ENCODE results near the gene FOXD3. TPM values are rescaled to one million over a fixed set of nuclear protein-coding genes. Genes with fewer than 3 reads are reported as not detected.

FOXD3 gene
- total RNA-seq, 2 donors from 2014 or later = 0.48 to 1.1 TPM

GRCh38 chr1:63326473-63327380 is 4.4 kb downstream of the FOXD3 start:
- Histone ChIP-seq H3K4me3 (no peak overlapping the region), H3K4me1 (peaks cover 0 to 39% of the 10 kb centered on the region in 2 donors), H3K36me3 (no peaks in the 10 kb centered on the region), H3K27me3 (peaks cover 54 to 80% of the 10 kb centered on the region in 2 donors), H3K9me3 (no peaks in the 10 kb centered on the region), H3K27ac (no peak overlapping the region)
- no peak for DNase-seq (ENCODE audit: low spot score)
- TF ChIP-seq CTCF (IDR thresholded peaks at IDR 0.05) = no peak

- Histone ChIP-seq H3K4me1 (peaks cover 0 to 31% of the 10 kb centered on the region in 2 donors), H3K27ac (no peak overlapping the region), H3K4me3 (no peak overlapping the region), H3K9me3 (no peaks in the 10 kb centered on the region), H3K36me3 (no peaks in the 10 kb centered on the region), H3K27me3 (peaks cover 47 to 72% of the 10 kb centered on the region in 2 donors)
- no peak for DNase-seq (ENCODE audit: low spot score)
- TF ChIP-seq CTCF (IDR thresholded peaks at IDR 0.05) = peak; percentile 50 to 71
These were observed 5.2 kb downstream of the FOXD3 start for GRCh38 chr1:63327417-63328054.

GRCh38 chr1:63328122-63328521 is 5.8 kb downstream of the FOXD3 start:
- peaks cover 0 to 25% of the 10 kb centered on the region in 2 donors for H3K4me1 ChIP-seq
- no peak overlapping the region for H3K4me3 ChIP-seq
- no peak overlapping the region for H3K27ac ChIP-seq
- H3K36me3 ChIP-seq = no peaks in the 10 kb centered on the region
- H3K27me3 ChIP-seq = peaks cover 41 to 66% of the 10 kb centered on the region in 2 donors
- no peaks in the 10 kb centered on the region for H3K9me3 ChIP-seq
- TF ChIP-seq CTCF (IDR thresholded peaks at IDR 0.05) = no peak
- DNase-seq (ENCODE audit: low spot score) = no peak

- peaks cover 41 to 66% of the 10 kb centered on the region in 2 donors for H3K27me3 ChIP-seq
- H3K36me3 ChIP-seq = no peaks in the 10 kb centered on the region
- H3K4me3 ChIP-seq = no peak overlapping the region
- H3K9me3 ChIP-seq = no peaks in the 10 kb centered on the region
- TF ChIP-seq CTCF (IDR thresholded peaks at IDR 0.05) = no peak
- H3K27ac ChIP-seq = no peak overlapping the region
- peaks cover 0 to 19% of the 10 kb centered on the region in 2 donors for H3K4me1 ChIP-seq
- DNase-seq (ENCODE audit: low spot score) = no peak
These were observed 6.4 kb downstream of the FOXD3 start for GRCh38 chr1:63328781-63329180.

- no peak for DNase-seq (ENCODE audit: low spot score)
- H3K27ac ChIP-seq = no peak overlapping the region
- peaks cover 0 to 12% of the 10 kb centered on the region in 2 donors for H3K4me1 ChIP-seq
- H3K36me3 ChIP-seq = no peaks in the 10 kb centered on the region
- peaks cover 33 to 57% of the 10 kb centered on the region in 2 donors for H3K27me3 ChIP-seq
- no peak overlapping the region for H3K4me3 ChIP-seq
- H3K9me3 ChIP-seq = no peaks in the 10 kb centered on the region
- TF ChIP-seq CTCF (IDR thresholded peaks at IDR 0.05) = no peak
These were observed 7.4 kb downstream of the FOXD3 start for GRCh38 chr1:63329621-63330330.
